K562 (cell line): ENCODE measurements around the gene BCKDK. TPM values are rescaled to one million over a fixed set of nuclear protein-coding genes. Genes with fewer than 3 reads are reported as not detected.
A peak's percentile ranks its signal among the peaks of the same experiment; 100 is the strongest.

Experiments used
- BCL6 ChIP-seq: fragments of 250-450 bp; sonication (Bioruptor Pico); IDR thresholded peaks from 2 replicates; pipeline ENCODE4 v1.4.0; 2020
- HSF4 ChIP-seq: fragments of 250-450 bp; sonication (Bioruptor Pico); IDR thresholded peaks from 2 replicates; pipeline ENCODE4 v2.1.2; 2022; ENCODE audit warnings: mild to moderate bottlenecking, moderate library complexity, borderline replicate concordance
- SMC3 ChIP-seq: conservative IDR thresholded peaks from 2 replicates; pipeline ENCODE4 v1.6.1; 2011; ENCODE audit warnings: low read depth, low read length, improper control_type of control experiment; ENCODE audit not compliant: insufficient read depth
- TAF9B ChIP-seq: fragments of 450-650 bp; IDR thresholded peaks from 2 replicates; pipeline ENCODE4 v1.6.1; 2018; ENCODE audit warnings: mild to moderate bottlenecking; ENCODE audit not compliant: partially characterized antibody
- TFE3 ChIP-seq: fragments of 450-650 bp; formaldehyde crosslinking; IDR thresholded peaks from 2 replicates; pipeline ENCODE4 v1.4.0; 2020; ENCODE audit warnings: mild to moderate bottlenecking, mixed read lengths
- WHSC1 ChIP-seq: IDR thresholded peaks from one replicate; pipeline ENCODE4 v1.6.1; 2012; ENCODE audit warnings: low read length, control low read depth, inconsistent platforms
- ZBTB34 ChIP-seq: fragments of 250-450 bp; sonication (Bioruptor Pico); IDR thresholded peaks from 2 replicates; pipeline ENCODE4 v1.8.0; 2021; ENCODE audit warnings: mild to moderate bottlenecking, moderate library complexity
- ZNF311 ChIP-seq: fragments of 250-450 bp; sonication (Bioruptor Pico); IDR thresholded peaks from 2 replicates; pipeline ENCODE4 v1.4.0; 2020; ENCODE audit warnings: mild to moderate bottlenecking, moderate library complexity
- ZNF384 ChIP-seq: IDR thresholded peaks from 2 replicates; pipeline ENCODE4 v1.6.1; 2012; ENCODE audit warnings: low read depth, low read length, improper control_type of control experiment
- ZNF609 ChIP-seq: sonication (generic); formaldehyde crosslinking; IDR thresholded peaks from 2 replicates; pipeline ENCODE4 v1.8.1; 2023; ENCODE audit warnings: missing genetic modification reagents, mild to moderate bottlenecking, borderline replicate concordance
- polyA plus RNA-seq, 8 experiments: library from polyadenylated mRNA; depleted of rRNA in 4 of 8; stranded (reverse) in 5 of 8; unstranded in 3 of 8; fragments of >200 nt; fragmentation: Nextera tagmentation in 2 of 8; fragmentation: Illumina TruSeq in 1 of 8; extraction: Ambion mirVana in 2 of 8; extraction: Trizol in 1 of 8; gene quantifications; 2 replicates each; pipeline versions ENCODE4 v1.2.1 to v1.2.3, GENCODE V29; 2011 to 2014; ENCODE audit warnings: inconsistent platforms in 1 of 8, missing spikeins in 1 of 8
- total RNA-seq, 7 experiments: library from RNA; depleted of rRNA in 6 of 7; stranded (reverse); fragments of >200 nt in 6 of 7; fragmentation: Illumina TruSeq in 2 of 7; extraction: Trizol in 2 of 7; gene quantifications; 2 replicates each; pipeline versions ENCODE4 v1.2.1 to v1.2.3, GENCODE V29; 2011 to 2021; ENCODE audit warnings: low replicate concordance in 1 of 7
- TF ChIP-seq, protein P1 (sequence below), 2 experiments: fragments of 450-650 bp; IDR thresholded peaks; 2 replicates each; pipeline ENCODE4 v1.6.1; 2016; ENCODE audit warnings: mild to moderate bottlenecking in 2 of 2, borderline replicate concordance in 1 of 2, low read depth in 1 of 2, moderate library complexity in 1 of 2

BCKDK gene
- total and polyA plus RNA-seq, 9 of the 15 experiments (the other 6 are each of a cell fraction or from before 2014, with no cell fraction given) = 0.58 to 34.8 (median 13.1) TPM

GRCh38 chr16:31105677-31106213 lies 2.4 kb upstream of the BCKDK start (continued):
- TF ChIP-seq ZNF609 (CRISPR knock-in tag) = no peak
- peak; percentile 25 for TF ChIP-seq TAF9B
- TF ChIP-seq TFE3 (CRISPR knock-in tag) = no peak
- TF ChIP-seq, protein P1, sequence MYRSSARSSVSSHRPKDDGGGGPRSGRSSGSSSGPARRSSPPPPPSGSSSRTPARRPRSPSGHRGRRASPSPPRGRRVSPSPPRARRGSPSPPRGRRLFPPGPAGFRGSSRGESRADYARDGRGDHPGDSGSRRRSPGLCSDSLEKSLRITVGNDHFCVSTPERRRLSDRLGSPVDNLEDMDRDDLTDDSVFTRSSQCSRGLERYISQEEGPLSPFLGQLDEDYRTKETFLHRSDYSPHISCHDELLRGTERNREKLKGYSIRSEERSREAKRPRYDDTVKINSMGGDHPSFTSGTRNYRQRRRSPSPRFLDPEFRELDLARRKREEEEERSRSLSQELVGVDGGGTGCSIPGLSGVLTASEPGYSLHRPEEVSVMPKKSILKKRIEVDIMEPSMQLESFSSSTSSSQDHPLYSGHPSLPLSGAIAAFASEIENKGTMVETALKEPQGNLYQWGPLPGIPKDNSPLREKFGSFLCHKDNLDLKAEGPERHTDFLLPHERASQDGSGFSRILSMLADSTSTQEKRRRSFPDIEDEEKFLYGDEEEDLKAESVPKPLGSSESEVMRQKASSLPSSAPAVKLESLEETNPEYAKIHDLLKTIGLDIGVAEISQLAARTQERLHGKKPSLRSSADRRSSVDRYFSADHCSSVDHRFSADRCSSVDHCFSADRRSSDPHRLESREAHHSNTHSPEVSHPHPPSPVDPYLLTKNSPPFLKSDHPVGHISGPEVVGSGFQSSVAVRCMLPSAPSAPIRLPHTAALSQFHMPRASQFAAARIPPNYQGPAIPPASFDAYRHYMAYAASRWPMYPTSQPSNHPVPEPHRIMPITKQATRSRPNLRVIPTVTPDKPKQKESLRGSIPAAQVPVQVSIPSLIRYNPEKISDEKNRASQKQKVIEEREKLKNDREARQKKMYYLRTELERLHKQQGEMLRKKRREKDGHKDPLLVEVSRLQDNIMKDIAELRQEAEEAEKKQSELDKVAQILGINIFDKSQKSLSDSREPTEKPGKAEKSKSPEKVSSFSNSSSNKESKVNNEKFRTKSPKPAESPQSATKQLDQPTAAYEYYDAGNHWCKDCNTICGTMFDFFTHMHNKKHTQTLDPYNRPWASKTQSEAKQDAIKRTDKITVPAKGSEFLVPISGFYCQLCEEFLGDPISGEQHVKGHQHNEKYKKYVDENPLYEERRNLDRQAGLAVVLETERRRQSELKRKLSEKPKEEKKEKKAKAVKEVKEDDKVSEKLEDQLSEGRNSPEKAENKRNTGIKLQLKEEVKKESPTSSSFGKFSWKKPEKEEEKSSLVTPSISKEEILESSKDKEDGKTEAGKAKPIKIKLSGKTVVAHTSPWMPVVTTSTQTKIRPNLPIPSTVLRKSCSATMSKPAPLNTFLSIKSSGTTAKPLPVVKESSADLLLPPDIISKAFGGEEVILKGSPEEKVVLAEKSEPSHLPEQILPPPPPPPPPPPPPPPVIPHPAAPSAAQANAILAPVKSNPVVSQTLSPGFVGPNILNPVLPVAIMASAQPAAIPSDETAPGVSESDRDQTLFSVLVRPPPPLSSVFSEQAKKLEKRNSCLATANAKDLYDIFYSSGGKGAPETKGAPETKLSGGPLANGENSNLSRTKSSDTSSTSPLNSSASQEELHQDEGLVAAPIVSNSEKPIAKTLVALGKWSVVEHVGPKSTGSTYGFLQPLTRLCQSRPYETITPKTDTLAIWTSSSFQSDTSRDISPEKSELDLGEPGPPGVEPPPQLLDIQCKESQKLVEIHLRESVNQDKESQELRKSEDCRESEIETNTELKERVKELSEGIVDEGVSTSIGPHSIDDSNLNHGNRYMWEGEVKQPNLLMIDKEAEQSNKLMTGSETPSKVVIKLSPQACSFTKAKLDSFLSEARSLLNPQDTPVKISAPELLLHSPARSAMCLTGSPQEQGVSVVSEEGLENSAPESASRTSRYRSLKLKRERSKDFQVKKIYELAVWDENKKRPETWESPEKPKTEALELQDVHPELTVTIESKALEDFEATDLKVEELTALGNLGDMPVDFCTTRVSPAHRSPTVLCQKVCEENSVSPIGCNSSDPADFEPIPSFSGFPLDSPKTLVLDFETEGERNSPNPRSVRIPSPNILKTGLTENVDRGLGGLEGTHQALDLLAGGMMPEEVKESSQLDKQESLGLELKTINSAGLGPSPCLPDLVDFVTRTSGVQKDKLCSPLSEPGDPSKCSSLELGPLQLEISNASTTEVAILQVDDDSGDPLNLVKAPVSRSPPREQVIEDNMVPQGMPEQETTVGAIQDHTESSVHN (IDR thresholded peaks at IDR 0.05; ENCODE audit: borderline replicate concordance in 1 of 2, low read depth in 1 of 2) = peak in 1 of 2 experiments; percentile 41; a peak in 1 of 4 replicates
- TF ChIP-seq HSF4 = no peak
- TF ChIP-seq SMC3 = peak; percentile 58
- TF ChIP-seq ZNF384 = peak; percentile 75
- TF ChIP-seq WHSC1 = no peak
- peak; percentile 83; the same call in 1 of the 2 replicates for TF ChIP-seq ZBTB34 (CRISPR knock-in tag)
- no peak for TF ChIP-seq ZNF311 (CRISPR knock-in tag)
- no peak for TF ChIP-seq BCL6
